GM12892 (cell line): ENCODE results near the gene MARCKS.

Experiments used
- DNase-seq: peaks from one replicate; pipeline ENCODE4 v3.0.0; 2011; ENCODE audit not compliant: insufficient read length
- FAIRE-seq: peaks from 2 replicates; lab custom pipeline; 2011; peaks lifted over from hg19 to GRCh38; lab: Jason Lieb, UNC
- POLR2A ChIP-seq: IDR thresholded peaks from 2 replicates; pipeline ENCODE4 v1.6.1; 2011; ENCODE audit warnings: low read depth, low read length, control low read depth
- POLR2AphosphoS5 ChIP-seq: IDR thresholded peaks from 2 replicates; pipeline ENCODE4 v1.6.1; 2011; ENCODE audit warnings: low read depth, low read length, control low read depth
- TAF1 ChIP-seq: IDR thresholded peaks from 2 replicates; pipeline ENCODE4 v1.6.1; 2011; ENCODE audit warnings: low read depth, mild to moderate bottlenecking, control low read depth, low read length, borderline replicate concordance

MARCKS gene

DNA sequence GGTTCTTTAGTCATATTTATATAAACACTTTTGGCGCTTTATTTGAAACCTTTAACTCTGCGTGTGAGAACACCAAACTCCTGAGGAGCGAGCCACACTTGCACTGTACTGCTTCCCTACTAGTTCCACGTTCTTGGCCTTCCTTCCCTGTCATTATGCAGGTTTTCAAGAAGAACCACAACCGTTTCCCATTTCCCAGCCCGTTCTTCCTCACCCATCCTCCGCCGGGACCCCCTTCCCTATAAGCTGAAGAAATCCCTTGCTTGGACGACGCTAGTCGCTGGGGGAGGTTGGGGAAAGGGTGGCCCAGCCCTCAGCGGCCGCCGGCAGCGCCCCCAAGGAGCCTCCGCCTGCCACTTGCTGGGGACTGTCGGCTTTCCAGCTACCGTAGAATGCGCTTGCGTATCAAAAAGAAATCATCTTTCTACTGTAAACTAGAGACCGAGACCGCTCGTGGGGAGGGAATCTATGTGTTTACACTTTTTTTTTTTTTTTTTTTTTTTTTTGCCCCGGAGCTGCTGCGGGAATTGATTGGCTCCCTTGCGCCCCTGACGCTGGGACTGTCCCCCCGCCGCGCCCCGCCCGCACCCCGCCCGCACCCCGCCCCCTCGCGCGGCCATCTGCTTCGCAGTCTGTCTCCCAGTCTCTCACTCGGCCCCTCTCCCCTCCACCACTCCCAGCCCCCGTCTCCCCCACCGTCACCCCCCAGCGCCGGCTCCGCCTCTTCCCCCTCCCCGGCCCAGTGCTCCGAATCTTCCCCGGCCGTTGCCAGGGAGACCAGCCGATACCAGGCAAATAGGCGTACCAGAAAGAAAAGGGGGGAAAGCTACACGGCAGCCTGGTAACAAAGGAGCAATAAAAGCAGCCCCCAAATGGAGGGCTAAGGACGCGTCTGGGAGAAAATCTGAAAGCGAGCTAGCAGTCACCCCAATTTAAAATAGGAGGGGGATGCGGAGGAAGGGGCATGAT lies 2.3 kb upstream of the MARCKS start:
- no peak for TF ChIP-seq TAF1
- no peak for TF ChIP-seq POLR2A
- TF ChIP-seq POLR2AphosphoS5 = no peak
- FAIRE-seq = peak; percentile 63
- DNase-seq = peak; percentile 53

DNA sequence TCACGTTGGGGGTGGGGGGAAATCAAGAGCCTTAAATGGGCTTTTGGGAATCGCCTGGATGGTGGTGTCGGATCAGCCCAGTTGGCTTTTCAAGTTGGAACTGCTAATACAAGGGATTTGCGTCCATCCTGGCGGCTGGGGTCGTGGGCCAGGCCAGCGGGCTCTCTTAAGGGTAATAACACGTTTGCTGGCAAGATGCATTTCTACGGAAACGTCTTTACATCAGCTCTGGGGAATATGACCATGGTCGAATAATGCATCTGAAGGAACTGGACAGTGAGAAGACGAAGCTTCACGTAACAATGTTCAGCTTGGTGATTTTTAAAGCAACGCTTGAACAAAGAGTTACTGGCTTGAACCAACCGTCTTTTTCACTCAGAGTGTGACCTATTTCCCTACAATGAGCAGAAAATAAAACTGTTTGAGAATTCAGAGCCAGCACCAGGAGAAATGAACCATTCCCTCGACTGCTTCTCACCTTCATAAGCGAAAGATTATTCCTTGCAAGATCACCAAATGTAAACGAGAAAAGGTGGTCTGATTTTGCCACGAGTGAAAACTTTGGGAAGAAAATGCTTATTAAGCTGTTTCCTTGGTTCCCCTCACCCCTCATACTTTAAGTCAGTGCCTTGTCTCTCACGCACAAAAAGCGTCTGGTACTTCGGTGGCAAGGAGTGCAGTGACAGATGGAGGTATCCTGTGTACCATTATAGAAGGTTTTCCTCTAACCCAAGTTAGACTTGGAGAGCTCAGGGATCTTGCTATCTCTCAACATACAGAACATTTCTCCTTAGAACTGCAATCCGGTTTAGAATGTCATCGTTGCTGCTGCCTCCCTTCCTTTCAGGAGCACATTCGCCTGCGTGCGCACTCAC lies 1.4 kb upstream of the MARCKS start:
- no peak for TF ChIP-seq TAF1
- TF ChIP-seq POLR2A = no peak
- TF ChIP-seq POLR2AphosphoS5 = no peak
- FAIRE-seq (peak; percentile 90), DNase-seq (no peak)

DNA sequence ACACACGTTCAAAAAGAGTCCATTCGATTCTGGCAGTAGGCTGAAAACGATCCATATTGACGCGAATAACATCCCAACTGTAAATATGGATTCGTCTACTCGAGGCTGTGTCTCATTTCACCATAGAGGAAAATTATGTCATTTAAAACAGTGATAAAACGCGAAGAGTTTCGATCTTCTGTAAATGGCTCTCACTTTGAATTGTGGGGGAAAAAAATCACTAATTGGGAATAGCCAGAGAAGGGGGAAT lies 845 bp upstream of the MARCKS start:
- no peak for DNase-seq
- TF ChIP-seq POLR2AphosphoS5 = no peak
- no peak for TF ChIP-seq TAF1
- TF ChIP-seq POLR2A = no peak
- FAIRE-seq = no peak

DNA sequence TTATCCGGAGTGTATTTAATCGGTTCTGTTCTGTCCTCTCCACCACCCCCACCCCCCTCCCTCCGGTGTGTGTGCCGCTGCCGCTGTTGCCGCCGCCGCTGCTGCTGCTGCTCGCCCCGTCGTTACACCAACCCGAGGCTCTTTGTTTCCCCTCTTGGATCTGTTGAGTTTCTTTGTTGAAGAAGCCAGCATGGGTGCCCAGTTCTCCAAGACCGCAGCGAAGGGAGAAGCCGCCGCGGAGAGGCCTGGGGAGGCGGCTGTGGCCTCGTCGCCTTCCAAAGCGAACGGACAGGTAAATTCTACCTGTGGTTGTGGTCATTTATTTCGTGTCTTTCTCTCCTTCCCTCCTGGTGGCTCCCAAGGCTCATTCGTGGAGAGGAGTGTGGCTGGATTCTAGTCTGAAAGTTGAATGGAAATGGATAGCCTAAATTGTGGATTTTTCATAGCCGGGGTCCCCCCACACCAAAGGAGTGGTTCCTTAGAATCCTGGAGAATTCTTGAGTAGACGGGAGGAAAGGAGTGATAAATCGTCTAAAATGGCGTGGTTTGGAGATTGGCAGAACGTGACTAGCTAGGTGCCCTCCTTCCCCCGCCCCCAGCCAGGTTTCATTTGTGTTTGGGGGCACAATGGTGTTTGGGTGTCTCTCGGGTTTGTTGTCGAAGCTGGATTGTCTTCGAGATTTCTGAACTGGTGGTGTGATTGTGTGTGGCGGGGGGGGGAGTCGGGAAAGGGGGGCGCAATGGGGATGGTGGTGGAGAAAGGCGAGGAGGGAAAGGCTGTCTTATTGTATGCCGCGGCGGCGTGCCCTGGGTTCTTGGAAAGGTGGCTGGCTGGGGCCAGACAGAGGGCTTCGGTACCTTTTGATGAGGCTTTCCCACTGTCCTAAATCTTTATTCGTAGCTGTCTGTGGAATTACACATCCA lies 673 bp downstream of the MARCKS start:
- no peak for TF ChIP-seq POLR2AphosphoS5
- TF ChIP-seq TAF1 = peak; percentile 59; the same call in 1 of the 2 replicates
- TF ChIP-seq POLR2A = peak; percentile 5; the same call in 1 of the 2 replicates
- DNase-seq = no peak

DNA sequence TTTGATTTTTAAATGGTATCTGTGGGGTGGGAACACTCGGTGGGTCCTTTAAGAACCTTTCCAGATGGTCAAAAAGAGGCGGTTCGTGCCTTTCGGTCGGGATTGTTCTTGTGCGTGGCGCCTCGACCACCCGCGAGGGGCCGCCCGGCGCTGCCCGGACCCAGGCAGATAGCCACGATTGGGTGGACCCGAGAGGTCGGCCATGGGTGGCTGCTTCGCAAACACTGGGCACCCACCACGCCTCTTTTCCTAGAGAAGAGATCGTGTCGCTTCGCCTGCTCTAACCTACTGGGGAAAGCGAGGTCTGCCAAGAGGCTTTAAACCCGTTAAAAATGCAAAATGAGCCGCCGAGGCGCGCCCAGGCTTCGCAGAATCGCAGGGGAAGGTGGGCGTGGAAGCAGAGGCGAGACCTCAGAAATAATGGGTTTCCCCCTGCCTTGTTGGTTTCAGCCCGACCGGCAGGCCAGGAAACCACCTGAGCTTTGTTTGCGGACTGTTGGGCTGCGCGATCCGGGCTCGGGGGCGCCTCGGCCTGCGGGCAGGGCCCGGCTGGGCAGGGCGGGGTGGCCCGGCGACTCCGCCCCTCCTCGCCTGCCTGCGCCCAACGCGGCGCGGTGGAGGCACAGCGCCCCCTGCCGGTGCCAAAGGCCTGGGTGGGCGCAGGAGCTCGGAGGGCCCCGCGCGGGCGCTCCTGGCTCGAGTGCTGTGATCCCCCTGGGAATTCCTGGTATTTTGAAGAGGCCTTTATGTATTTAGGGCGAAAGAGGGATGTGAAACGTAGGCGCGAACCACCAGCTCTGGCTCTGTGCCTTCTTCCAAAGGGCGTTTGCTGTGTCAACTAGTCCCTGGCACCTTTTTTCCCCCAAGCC lies 1.6 kb downstream of the MARCKS start:
- DNase-seq (peak; percentile 89), FAIRE-seq (peak; percentile 98)
- peak; percentile 92 for TF ChIP-seq POLR2AphosphoS5
- TF ChIP-seq POLR2A = peak; percentile 97
- peak; percentile 85 for TF ChIP-seq TAF1

More for the DNA sequence above, 673 bp downstream of the MARCKS start:
- FAIRE-seq = peak; percentile 80

DNA sequence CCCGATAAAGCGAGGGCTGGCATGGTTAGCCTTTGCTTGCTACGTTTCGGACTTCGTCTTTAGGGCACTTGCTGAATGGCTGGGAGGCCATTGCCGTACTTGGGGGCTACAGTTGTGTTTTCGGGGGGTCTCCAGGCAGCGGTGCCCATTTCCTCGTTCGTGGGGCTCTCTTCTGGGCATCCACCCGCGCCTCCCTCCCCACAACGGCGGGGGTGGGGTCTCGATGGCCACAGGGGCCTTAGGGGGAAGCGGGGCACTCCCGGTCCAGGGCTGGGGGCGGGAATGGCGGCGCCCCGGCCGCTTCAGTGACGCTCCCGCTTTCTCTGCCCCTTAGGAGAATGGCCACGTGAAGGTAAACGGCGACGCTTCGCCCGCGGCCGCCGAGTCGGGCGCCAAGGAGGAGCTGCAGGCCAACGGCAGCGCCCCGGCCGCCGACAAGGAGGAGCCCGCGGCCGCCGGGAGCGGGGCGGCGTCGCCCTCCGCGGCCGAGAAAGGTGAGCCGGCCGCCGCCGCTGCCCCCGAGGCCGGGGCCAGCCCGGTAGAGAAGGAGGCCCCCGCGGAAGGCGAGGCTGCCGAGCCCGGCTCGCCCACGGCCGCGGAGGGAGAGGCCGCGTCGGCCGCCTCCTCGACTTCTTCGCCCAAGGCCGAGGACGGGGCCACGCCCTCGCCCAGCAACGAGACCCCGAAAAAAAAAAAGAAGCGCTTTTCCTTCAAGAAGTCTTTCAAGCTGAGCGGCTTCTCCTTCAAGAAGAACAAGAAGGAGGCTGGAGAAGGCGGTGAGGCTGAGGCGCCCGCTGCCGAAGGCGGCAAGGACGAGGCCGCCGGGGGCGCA lies 2.4 kb downstream of the MARCKS start:
- FAIRE-seq (no peak), DNase-seq (no peak)
- no peak for TF ChIP-seq POLR2AphosphoS5
- no peak for TF ChIP-seq TAF1
- TF ChIP-seq POLR2A = no peak

DNA sequence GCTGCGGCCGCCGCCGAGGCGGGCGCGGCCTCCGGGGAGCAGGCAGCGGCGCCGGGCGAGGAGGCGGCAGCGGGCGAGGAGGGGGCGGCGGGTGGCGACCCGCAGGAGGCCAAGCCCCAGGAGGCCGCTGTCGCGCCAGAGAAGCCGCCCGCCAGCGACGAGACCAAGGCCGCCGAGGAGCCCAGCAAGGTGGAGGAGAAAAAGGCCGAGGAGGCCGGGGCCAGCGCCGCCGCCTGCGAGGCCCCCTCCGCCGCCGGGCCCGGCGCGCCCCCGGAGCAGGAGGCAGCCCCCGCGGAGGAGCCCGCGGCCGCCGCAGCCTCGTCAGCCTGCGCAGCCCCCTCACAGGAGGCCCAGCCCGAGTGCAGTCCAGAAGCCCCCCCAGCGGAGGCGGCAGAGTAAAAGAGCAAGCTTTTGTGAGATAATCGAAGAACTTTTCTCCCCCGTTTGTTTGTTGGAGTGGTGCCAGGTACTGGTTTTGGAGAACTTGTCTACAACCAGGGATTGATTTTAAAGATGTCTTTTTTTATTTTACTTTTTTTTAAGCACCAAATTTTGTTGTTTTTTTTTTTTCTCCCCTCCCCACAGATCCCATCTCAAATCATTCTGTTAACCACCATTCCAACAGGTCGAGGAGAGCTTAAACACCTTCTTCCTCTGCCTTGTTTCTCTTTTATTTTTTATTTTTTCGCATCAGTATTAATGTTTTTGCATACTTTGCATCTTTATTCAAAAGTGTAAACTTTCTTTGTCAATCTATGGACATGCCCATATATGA lies 3.2 kb downstream of the MARCKS start:
- TF ChIP-seq POLR2AphosphoS5 = no peak; the same call in 1 of the 2 replicates
- no peak for TF ChIP-seq POLR2A
- no peak for TF ChIP-seq TAF1
- no peak for FAIRE-seq
- no peak for DNase-seq

DNA sequence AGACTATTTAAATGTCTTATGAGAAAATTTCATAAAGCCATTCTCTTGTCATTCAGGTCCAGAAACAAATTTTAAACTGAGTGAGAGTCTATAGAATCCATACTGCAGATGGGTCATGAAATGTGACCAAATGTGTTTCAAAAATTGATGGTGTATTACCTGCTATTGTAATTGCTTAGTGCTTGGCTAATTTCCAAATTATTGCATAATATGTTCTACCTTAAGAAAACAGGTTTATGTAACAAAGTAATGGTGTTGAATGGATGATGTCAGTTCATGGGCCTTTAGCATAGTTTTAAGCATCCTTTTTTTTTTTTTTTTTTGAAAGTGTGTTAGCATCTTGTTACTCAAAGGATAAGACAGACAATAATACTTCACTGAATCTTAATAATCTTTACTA lies 5.0 kb downstream of the MARCKS start:
- FAIRE-seq = peak; percentile 24
- no peak for DNase-seq
- TF ChIP-seq TAF1 (no peak), POLR2AphosphoS5 (peak; percentile 4; the same call in 1 of the 2 replicates)

DNA sequence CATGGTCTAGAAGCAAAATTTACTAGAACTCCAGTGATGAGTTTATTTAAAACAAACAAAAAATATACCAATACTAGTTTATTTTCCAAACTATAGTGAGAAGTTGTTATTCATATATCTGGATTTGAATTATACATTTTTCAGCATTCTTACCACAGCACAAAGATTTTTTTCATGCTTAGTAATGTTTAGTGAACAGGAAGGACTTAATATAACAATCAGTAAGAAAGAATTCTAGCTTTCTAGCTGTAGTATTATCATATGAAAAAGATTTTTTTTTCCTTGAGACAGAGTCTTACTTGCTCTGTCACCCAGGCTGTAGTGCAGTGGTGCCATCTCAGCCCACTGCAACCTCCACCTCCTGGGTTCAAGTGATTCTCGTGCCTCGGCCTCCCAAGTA lies 13.8 kb downstream of the MARCKS start:
- DNase-seq = no peak
- TF ChIP-seq POLR2A (no peak), TAF1 (no peak), POLR2AphosphoS5 (no peak)
- FAIRE-seq = no peak
